ENCODE results near the gene KRTAP3-3. TPM values are rescaled to one million over a fixed set of nuclear protein-coding genes. Genes with fewer than 3 reads are reported as not detected.
"Not testable (repeated sequence)": the region's sequence is repeated elsewhere in the genome, so short reads cannot be mapped to it uniquely, and the experiment has no call there.

KRTAP3-3 gene
- total and polyA plus RNA-seq, 2 experiments from 2014 or later: not detected

- TF ChIP-seq ETS1 (IDR thresholded peaks at IDR 0.05) (no peak), STAT1 (IDR thresholded peaks at IDR 0.05; ENCODE audit: unreplicated experiment) (no peak), CREB1 (CRISPR knock-in tag; IDR thresholded peaks at IDR 0.05; ENCODE audit: low read depth) (no peak), REST (IDR thresholded peaks at IDR 0.05; ENCODE audit: unreplicated experiment) (no peak), POLR2AphosphoS5 (IDR thresholded peaks at IDR 0.05; ENCODE audit: low read depth) (no peak), EZH2phosphoT487 (IDR thresholded peaks at IDR 0.05; ENCODE audit: unreplicated experiment) (no peak), ZNF331 (CRISPR knock-in tag; IDR thresholded peaks at IDR 0.05; ENCODE audit: low read depth) (no peak), JUNB (IDR thresholded peaks at IDR 0.05; ENCODE audit: unreplicated experiment) (no peak), ZNF114 (CRISPR knock-in tag; IDR thresholded peaks at IDR 0.05) (no peak), CTCF (conservative IDR thresholded peaks at IDR 0.05; ENCODE audit: low read depth in 2 of 2) (no peak)
These were observed 7.8 kb upstream of the KRTAP3-3 start (continued) for GRCh38 chr17:41001795-41002194.

- H4K20me1 ChIP-seq (replicated peaks; ENCODE audit: insufficient read depth); H3K27ac Mint-ChIP-seq; H3K4me1 Mint-ChIP-seq; H3K4me1 ChIP-seq (ENCODE audit: insufficient read depth); DNase-seq (ENCODE audit: low spot score); H3K4me2 ChIP-seq; H3F3A ChIP-seq (replicated peaks; ENCODE audit: low read depth); H3K27me3 ChIP-seq (ENCODE audit: insufficient read depth); H3K27me3 Mint-ChIP-seq (ENCODE audit: insufficient read depth, low read depth, poor library complexity); H2AFZ ChIP-seq; H3K79me2 ChIP-seq (replicated peaks; ENCODE audit: insufficient read depth); H3K4me3 ChIP-seq; H3K9me3 Mint-ChIP-seq; H3K9me2 ChIP-seq (ENCODE audit: insufficient read depth); H3K4me3 Mint-ChIP-seq; H3K36me3 Mint-ChIP-seq (ENCODE audit: low read depth); H3K27ac ChIP-seq (ENCODE audit: low read depth); ATAC-seq; H3K36me3 ChIP-seq (ENCODE audit: insufficient read depth): not testable (repeated sequence)
These were observed 5.6 kb upstream of the KRTAP3-3 start, which contains the start of gene KRTAP3-2 for GRCh38 chr17:40999563-40999962. KRTAP3-2 (minus strand) TSS chr17:40999906; CDS start chr17:40999853, 53 bp downstream.
